GM12878 (cell line): ENCODE results near the gene POC1B. TPM values are rescaled to one million over a fixed set of nuclear protein-coding genes. Genes with fewer than 3 reads are reported as not detected.

Experiments
- ATAC-seq: fragments of 200-7000 bp; cut with Tn5 transposase; 3 replicates; pipeline ENCODE4 v1.9.1; 2020; ENCODE audit warnings: mild to moderate bottlenecking, moderate library complexity
- BruUV-seq: library from RNA; stranded (reverse); fragments of 400-500 nt; replicated peaks from 2 replicates; lab custom pipeline; 2021; lab: Mats Ljungman, UMichigan
- CTCF ChIA-PET: fragments of 300-600 bp; sonication (Branson Sonifier 250); formaldehyde crosslinking; extraction: SDS; loops from one replicate; lab custom pipeline; 2021; ENCODE audit warnings: inconsistent platforms; lab: Yijun Ruan, JAX
- POLR2A ChIA-PET: fragments of 350-600 bp; formaldehyde crosslinking; extraction: SDS; loops from one replicate; lab custom pipeline; 2021; ENCODE audit warnings: inconsistent platforms; lab: Charles Lee
- RAD21 ChIA-PET: fragments of 300-600 bp; sonication (Branson Sonifier 250); formaldehyde crosslinking; loops from one replicate; lab custom pipeline; 2023; ENCODE audit warnings: antibody characterized with exemption; ENCODE audit not compliant: unreplicated experiment; lab: Charles Lee
- SMC1A ChIA-PET: fragments of 300-600 bp; sonication (Branson Sonifier 250); formaldehyde crosslinking; loops from one replicate; lab custom pipeline; 2023; ENCODE audit not compliant: unreplicated experiment, uncharacterized antibody; lab: Charles Lee
- DNase-seq: peaks from one replicate; pipeline ENCODE4 v3.0.0-alpha.2; 2011; ENCODE audit warnings: low read depth, low spot score
- FAIRE-seq: peaks from 3 replicates; lab custom pipeline; 2011; peaks lifted over from hg19 to GRCh38; lab: Jason Lieb, UNC
- H2AFZ ChIP-seq: 2 replicates; pipeline ENCODE4 v1.6.0; 2011; ENCODE audit warnings: low read depth, low read length, control low read depth; ENCODE audit not compliant: control insufficient read depth
- H3K27ac ChIP-seq: 2 replicates; pipeline ENCODE4 v1.5.1; 2011; ENCODE audit warnings: control low read depth; ENCODE audit not compliant: control insufficient read depth, insufficient read depth
- H3K27me3 ChIP-seq, 2 experiments: replicated peaks in 1 of 2; 2 replicates each; pipeline versions ENCODE4 v1.6.0 to v1.6.1; 2011; ENCODE audit warnings: low read length in 1 of 2; ENCODE audit not compliant: control insufficient read depth in 2 of 2, insufficient read depth in 2 of 2
- H3K36me3 ChIP-seq, 2 experiments: 2 replicates each; pipeline ENCODE4 v1.5.1; 2011; ENCODE audit warnings: low read length in 1 of 2; ENCODE audit not compliant: control insufficient read depth in 2 of 2, insufficient read depth in 2 of 2
- H3K4me1 ChIP-seq: 2 replicates; pipeline ENCODE4 v1.6.1; 2011; ENCODE audit warnings: mild to moderate bottlenecking, low read length, moderate library complexity, mixed read lengths; ENCODE audit not compliant: control insufficient read depth, insufficient read depth
- H3K4me2 ChIP-seq: 2 replicates; pipeline ENCODE4 v1.6.0; 2011; ENCODE audit warnings: control low read depth; ENCODE audit not compliant: control insufficient read depth, insufficient read depth
- H3K4me3 ChIP-seq: fragments of 200-600 bp; sonication (generic); 2 replicates; pipeline ENCODE4 v1.5.1; 2016
- H3K79me2 ChIP-seq: 2 replicates; pipeline ENCODE4 v1.6.0; 2011; ENCODE audit warnings: low read length; ENCODE audit not compliant: control insufficient read depth, insufficient read depth
- H3K9ac ChIP-seq: 2 replicates; pipeline ENCODE4 v1.8.0; 2011; ENCODE audit warnings: low read length, control low read depth, mixed read lengths; ENCODE audit not compliant: control insufficient read depth, insufficient read depth
- H3K9me3 ChIP-seq: replicated peaks from 3 replicates; pipeline ENCODE4 v1.5.1; 2011; ENCODE audit warnings: mild to moderate bottlenecking, low read length; ENCODE audit not compliant: control insufficient read depth, insufficient read depth
- H4K20me1 ChIP-seq: 2 replicates; pipeline ENCODE4 v1.6.0; 2011; ENCODE audit not compliant: control insufficient read depth, insufficient read depth
- JUNB ChIP-seq: IDR thresholded peaks from 2 replicates; pipeline ENCODE4 v1.6.1; 2016; ENCODE audit warnings: antibody characterized with exemption, mild to moderate bottlenecking
- MYB ChIP-seq: fragments of 150-350 bp; IDR thresholded peaks from 2 replicates; pipeline ENCODE4 v1.6.1; 2014; ENCODE audit warnings: mild to moderate bottlenecking, low read depth, low read length, borderline replicate concordance
- PAX8 ChIP-seq: fragments of 450-650 bp; IDR thresholded peaks from 2 replicates; pipeline ENCODE4 v1.6.1; 2017; ENCODE audit warnings: mild to moderate bottlenecking, moderate library complexity
- RCOR1 ChIP-seq: conservative IDR thresholded peaks from 2 replicates; pipeline ENCODE4 v1.6.1; 2012; ENCODE audit warnings: low read depth, low read length, improper control_type of control experiment
- SP1 ChIP-seq: IDR thresholded peaks from one replicate; pipeline ENCODE4 v1.6.1; 2011; ENCODE audit warnings: low read depth, low read length
- TAF1 ChIP-seq: IDR thresholded peaks from 2 replicates; pipeline ENCODE4 v1.6.1; 2011; ENCODE audit warnings: mild to moderate bottlenecking, low read depth, low read length, borderline replicate concordance
- WGBS: methylation state at CpG from one replicate; pipeline ENCODE4 v1.1.6; 2016; ENCODE audit warnings: low lambda C conversion rate; ENCODE audit not compliant: insufficient replicate concordance, insufficient coverage; ENCODE audit errors: missing lambda C conversion rate; 5-methylcytosine and 5-hydroxymethylcytosine counted together
- in situ Hi-C: fragments of 300-500 bp; cut with MboI; formaldehyde crosslinking; loops from 9 replicates; pipeline ENCODE4 v1.14.3; 2018; ENCODE audit warnings: mixed read lengths
- intact Hi-C: fragments of 100-400 bp; cut with micrococcal nuclease; formaldehyde crosslinking; loops from one replicate; pipeline ENCODE4 v1.14.2; 2022; ENCODE audit not compliant: unreplicated experiment
- polyA plus RNA-seq, 11 experiments: library from polyadenylated mRNA; depleted of rRNA in 4 of 11; unstranded in 6 of 11; stranded (reverse) in 5 of 11; fragments of >200 nt; fragmentation: Nextera tagmentation in 4 of 11; fragmentation: Illumina TruSeq in 1 of 11; extraction: Ambion mirVana in 4 of 11; extraction: Trizol in 1 of 11; gene quantifications; 1 replicate in 1 of 11; 2 replicates in 10 of 11; pipeline versions ENCODE4 v1.2.1 to v1.2.3, GENCODE V29; 2011 to 2016; ENCODE audit warnings: inconsistent platforms in 2 of 11, missing spikeins in 2 of 11, low read depth in 1 of 11
- total RNA-seq, 4 experiments: library from RNA; depleted of rRNA in 3 of 4; stranded (reverse); fragments of >200 nt in 3 of 4; fragmentation: Illumina TruSeq in 1 of 4; extraction: Trizol in 1 of 4; gene quantifications; 2 replicates each; pipeline versions ENCODE4 v1.2.1 to v1.2.3, GENCODE V29; 2013 to 2021
- TF ChIP-seq, protein P1 (sequence below): fragments of 450-650 bp; formaldehyde crosslinking; IDR thresholded peaks from 2 replicates; pipeline ENCODE4 v1.4.0; 2020; ENCODE audit warnings: mild to moderate bottlenecking, moderate library complexity
- TF ChIP-seq, protein P2 (sequence below): IDR thresholded peaks from 2 replicates; pipeline ENCODE4 v1.6.1; 2012; ENCODE audit warnings: low read depth, low read length, improper control_type of control experiment

The POC1B gene
- total and polyA plus RNA-seq, 10 of the 15 experiments (the other 5 are each of a cell fraction or from before 2014, with no cell fraction given), result 4.4 to 17.8 (median 11.3) TPM

DNA sequence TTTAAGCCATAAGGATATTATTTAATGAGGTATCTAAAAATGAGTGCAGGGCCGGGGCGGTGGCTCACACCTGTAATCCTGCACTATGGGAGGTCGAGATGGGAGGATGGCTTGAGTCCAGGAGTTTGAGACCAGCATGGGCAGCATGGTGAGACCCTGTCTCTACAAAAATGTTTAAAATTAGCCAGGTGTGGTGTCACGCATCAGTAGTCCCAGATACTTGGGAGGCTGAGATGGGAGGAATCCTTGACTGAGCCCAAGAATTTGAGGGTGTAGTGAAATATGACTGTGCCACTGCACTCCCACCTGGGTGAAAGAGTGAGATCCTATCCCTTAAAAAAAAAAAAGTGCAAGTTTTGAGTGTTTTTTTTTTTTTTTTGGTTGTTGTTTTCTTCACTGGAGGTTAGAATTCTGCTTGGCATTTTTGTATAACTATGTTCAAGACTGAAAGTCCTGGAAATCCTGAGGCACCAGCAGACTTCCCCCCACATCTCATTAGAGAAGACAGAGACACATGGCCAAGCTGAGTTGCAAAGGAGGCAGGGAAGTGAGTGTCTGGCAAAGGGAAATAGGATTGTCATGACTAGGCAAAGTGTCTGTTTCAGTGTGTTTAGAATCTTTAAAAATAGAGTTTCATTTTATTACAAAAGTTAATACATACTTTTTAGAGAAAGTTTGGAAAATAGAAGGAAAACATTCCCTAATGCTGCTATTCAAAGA is 120.1 kb downstream of the POC1B start:
- H3K27me3 ChIP-seq, result no peaks in the 10 kb centered on the region
- DNase-seq, result no peak
- in situ Hi-C loops (no loop called here), intact Hi-C loops (no loop called here)
- TF ChIP-seq PAX8, result no peak
- TF ChIP-seq MYB, result no peak
- no peak for TF ChIP-seq RCOR1
- no peak for TF ChIP-seq SP1
- TF ChIP-seq, protein P1, sequence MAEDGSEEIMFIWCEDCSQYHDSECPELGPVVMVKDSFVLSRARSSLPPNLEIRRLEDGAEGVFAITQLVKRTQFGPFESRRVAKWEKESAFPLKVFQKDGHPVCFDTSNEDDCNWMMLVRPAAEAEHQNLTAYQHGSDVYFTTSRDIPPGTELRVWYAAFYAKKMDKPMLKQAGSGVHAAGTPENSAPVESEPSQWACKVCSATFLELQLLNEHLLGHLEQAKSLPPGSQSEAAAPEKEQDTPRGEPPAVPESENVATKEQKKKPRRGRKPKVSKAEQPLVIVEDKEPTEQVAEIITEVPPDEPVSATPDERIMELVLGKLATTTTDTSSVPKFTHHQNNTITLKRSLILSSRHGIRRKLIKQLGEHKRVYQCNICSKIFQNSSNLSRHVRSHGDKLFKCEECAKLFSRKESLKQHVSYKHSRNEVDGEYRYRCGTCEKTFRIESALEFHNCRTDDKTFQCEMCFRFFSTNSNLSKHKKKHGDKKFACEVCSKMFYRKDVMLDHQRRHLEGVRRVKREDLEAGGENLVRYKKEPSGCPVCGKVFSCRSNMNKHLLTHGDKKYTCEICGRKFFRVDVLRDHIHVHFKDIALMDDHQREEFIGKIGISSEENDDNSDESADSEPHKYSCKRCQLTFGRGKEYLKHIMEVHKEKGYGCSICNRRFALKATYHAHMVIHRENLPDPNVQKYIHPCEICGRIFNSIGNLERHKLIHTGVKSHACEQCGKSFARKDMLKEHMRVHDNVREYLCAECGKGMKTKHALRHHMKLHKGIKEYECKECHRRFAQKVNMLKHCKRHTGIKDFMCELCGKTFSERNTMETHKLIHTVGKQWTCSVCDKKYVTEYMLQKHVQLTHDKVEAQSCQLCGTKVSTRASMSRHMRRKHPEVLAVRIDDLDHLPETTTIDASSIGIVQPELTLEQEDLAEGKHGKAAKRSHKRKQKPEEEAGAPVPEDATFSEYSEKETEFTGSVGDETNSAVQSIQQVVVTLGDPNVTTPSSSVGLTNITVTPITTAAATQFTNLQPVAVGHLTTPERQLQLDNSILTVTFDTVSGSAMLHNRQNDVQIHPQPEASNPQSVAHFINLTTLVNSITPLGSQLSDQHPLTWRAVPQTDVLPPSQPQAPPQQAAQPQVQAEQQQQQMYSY (CRISPR knock-in tag), result no peak
- TF ChIP-seq, protein P2, sequence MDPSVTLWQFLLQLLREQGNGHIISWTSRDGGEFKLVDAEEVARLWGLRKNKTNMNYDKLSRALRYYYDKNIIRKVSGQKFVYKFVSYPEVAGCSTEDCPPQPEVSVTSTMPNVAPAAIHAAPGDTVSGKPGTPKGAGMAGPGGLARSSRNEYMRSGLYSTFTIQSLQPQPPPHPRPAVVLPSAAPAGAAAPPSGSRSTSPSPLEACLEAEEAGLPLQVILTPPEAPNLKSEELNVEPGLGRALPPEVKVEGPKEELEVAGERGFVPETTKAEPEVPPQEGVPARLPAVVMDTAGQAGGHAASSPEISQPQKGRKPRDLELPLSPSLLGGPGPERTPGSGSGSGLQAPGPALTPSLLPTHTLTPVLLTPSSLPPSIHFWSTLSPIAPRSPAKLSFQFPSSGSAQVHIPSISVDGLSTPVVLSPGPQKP, result no peak
- no peak for TF ChIP-seq JUNB
- no peak for TF ChIP-seq TAF1
- ChIA-PET POLR2A (no interaction called here), RAD21 (no interaction called here), CTCF (no interaction called here), SMC1A (no interaction called here)
- no TSS peak for BruUV-seq
- no peaks in the 10 kb centered on the region for H3K36me3 ChIP-seq
- no peak overlapping the region for H3K4me2 ChIP-seq
- 60% methylated on average over 4 of the region's 4 CpGs for WGBS
- H3K27ac ChIP-seq, result no peak overlapping the region
- H3K79me2 ChIP-seq, result no peaks in the 10 kb centered on the region
- H3K4me3 ChIP-seq, result no peak overlapping the region
- no peak overlapping the region for H3K9ac ChIP-seq
- H4K20me1 ChIP-seq, result no peaks in the 10 kb centered on the region
- H3K4me1 ChIP-seq, result no peaks in the 10 kb centered on the region
- no peak for FAIRE-seq
- ATAC-seq, result no peak
- H3K9me3 ChIP-seq, result no peaks in the 10 kb centered on the region
- H2AFZ ChIP-seq, result no peak overlapping the region
